T follicular helper cell (primary cell): ENCODE results near the gene PDLIM5.
A peak's percentile ranks its signal among the peaks of the same experiment; 100 is the strongest.
"Not testable (repeated sequence)": the region's sequence is repeated elsewhere in the genome, so short reads cannot be mapped to it uniquely, and the experiment has no call there.

Experiments used
- DNase-seq: peaks from one replicate; pipeline ENCODE4 v3.0.0-alpha.2; 2020; ENCODE audit warnings: low read depth

Gene PDLIM5

DNA sequence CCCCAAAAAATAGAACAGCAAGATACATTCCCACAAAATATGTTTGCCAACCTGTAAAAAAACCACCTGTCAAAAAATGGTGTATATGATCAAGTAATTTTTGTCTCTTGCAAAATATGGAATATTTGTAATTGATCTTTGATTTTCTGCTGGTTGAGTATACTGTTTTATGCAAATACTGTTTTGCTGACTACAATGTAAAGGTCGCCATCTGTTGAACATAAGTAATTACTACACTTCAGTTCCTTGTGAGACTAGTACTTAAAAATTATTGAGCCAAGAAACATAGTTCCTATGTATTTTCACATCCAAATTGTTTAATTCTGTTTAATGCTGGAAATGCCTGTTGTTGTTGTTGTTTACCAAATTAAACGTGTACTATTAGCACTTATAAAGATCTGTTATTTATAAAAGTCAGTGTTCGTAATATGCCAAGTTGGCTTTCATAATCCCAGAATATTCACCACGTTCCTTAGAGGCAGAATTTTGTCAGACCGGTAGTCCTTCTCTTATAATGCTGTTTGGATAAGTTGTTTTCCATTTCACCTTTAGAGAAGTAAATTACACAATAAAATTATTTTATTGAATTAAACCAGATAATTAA, 144.2 kb downstream of the PDLIM5 start:
- DNase-seq, result no peak

DNA sequence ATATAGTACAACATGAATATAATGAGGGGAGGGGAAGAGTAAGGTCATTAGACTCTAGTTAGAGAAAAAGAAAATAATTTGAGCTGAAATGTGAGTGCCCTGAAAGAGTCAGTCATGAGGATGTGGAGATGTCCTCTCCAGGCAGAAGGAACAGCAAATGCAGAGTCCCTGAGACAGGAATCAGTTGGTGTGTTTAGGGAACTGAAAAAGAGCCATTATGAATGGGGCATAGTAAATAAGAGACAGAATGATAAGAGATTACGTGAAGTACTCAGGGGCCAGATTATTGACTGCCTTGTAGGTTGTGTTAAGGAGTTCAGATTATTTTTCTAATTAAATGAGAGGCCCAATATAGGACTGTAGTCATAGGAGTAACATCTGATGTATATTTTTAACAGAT, 147.0 kb downstream of the PDLIM5 start:
- DNase-seq, result no peak

DNA sequence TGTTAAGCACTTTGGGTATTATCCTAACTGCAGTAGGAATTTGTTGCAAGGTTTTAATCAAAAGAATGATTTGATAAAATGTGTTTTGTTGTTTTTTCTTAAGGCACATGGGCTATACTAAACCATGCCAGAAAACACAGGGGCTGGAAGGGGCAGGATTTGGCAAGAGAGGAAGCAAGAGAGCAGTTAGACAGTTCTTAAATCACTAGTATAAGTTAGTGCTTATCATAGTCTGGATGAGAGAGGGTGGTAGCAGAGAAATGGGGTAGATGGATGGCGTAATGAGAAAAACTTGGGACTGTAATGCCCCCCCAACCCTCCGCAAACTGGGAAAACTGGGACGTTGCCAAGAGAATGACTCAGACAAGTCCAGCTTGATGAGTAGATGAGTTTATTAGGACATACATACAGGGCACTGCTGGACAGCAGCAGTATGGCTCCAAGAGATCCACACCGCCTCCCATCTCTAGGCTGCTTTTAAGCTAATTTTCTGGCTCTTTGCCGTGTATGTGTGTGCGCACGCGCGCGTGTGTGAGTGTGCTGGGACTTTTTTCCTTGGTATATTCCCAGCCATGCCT, 151.5 kb downstream of the PDLIM5 start:
- DNase-seq, result no peak

DNA sequence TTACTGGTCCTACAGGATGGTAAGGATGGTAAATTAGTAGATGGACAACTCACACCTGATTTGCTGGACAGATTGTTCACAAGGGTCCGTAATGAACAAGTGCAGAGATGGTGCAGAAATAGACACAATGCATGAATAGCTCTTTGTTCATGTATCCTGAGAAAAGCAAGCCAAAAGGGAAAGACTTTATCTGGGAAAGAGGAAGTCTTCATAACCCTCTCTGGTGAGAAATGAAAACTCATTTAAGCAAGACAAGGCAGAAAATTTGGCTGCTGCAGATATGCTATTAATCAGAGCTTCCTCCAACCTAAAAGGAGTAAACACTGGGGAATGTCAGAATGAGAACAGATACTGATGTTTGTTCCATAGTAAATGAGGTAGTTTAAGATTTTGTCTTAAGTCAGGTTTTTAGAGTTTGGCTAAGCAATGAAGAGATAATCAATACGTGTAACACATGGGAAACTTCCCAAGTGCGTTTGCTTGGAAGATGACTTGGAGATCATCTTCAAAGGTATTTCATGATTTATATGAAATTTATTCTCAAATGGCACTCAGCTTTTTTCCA, 153.6 kb downstream of the PDLIM5 start:
- DNase-seq, result no peak

DNA sequence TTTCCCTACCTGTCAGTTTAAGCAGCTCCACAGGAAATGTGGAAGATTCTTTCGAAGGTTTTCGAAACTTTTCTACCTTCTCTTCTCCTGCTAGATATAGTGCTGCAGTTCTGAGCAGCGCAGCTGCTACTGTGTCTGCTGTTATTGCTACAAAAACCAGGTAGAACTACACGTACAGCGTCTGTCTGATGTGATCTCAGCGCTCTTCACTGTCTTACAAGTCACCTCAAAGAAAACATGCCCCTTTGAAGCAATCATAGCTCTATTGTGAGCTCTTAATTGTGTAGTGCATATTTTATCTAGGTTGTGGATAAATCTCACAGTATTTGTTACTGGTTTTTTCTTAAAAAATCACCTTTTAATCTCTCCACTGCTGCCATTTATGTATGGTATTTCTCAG, 158.4 kb downstream of the PDLIM5 start:
- no peak for DNase-seq

DNA sequence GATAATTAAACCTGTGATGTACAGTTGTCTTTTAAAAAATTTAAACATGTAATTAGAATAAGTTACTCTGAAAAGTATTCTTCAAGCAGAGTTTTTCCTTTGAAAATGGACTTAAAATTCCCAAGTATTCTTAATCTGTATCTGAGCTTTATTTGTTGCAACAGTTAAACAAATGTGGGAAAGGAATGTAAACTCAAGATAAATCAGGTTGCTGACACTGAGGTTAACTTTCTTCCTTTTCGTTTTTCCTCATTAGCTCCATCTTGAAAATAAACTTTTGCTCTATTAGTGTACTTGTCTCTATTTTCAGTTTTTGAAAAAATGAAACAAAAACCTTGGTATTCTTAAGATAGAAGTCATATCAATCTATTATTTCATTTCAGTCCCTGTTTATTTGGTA, 161.5 kb downstream of the PDLIM5 start:
- DNase-seq, result no peak

DNA sequence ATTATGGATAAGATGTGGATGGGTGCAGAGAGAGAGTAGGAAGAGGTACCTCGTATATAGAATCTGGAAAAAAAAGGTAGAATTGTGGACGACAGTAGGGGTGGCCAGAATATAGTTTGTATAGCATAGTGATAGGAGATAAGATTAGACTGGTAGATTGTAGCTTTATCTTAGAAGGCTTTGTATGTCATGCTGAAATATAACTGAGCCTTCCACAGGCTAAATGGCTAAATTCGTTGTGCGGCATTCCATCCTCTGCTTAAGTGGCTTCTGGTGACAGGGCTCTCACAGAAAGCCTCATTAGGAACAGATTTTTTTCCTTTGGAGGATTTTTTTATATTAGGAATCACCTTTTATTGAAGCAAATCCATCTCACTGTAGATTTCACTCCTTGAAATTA, 163.7 kb downstream of the PDLIM5 start:
- DNase-seq, result no peak

DNA sequence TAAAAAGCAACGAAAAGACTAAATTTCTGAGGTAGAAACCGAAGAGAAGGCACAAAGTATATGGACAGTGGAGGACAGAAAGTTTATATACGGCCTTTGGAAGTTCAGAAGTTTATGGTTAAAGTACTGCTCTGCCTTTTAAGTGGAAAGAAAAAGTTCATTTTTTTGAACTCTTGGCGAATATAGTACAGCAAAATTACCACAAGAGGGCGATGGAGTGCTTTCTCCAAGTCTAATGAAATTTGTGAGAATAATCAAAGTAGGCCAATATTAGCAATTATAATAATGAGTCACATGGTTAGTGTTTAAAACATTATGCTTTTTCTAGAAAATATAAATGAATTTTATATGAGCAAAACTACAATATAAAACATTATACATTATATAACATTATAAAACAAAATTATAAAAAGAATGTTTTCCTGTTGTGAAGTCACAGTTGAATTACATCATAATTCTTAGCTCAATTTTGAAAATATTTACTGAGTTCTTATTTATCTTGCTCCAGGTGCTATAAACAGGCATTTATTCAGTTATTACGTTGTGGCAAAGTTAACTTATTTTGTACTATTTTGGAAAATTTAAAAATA, 169.8 kb downstream of the PDLIM5 start:
- DNase-seq, result peak; percentile 2

DNA sequence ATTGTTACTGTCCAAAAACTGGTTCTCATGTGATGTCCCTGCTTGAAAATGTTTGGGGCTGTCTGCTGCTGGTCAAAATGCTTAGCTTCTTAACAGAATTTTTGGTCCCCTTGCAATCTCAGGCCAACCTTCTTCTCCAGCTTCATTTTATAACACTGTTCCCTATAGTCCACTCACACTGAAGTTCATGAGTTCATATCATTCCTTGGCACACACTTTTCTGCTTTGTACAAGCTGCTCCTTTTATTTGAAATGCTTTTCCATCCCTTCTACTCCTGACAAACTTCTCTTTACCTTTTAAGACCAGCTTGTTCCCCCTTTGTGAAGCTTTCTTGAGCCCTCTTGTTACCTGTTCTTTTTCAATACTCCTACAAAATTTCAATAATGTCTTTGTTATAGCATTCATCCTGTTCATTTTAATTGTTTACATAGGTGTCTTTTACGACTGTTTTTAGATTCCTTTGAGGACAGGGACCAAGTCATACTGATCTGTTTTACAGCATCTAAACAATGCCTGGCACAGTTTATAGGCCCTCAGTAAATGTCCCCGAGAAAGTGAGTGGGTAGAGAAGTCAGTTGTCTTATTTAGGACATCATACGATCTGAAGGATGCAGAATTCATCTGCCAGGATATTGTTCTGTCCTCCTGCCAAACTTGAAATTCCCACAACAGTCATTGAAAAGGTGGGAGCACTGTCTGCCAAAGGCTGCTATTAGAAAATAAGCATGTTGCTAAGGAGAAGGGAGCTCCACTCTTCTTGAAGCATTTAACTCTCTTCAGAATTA, 171.6 kb downstream of the PDLIM5 start:
- no peak for DNase-seq

DNA sequence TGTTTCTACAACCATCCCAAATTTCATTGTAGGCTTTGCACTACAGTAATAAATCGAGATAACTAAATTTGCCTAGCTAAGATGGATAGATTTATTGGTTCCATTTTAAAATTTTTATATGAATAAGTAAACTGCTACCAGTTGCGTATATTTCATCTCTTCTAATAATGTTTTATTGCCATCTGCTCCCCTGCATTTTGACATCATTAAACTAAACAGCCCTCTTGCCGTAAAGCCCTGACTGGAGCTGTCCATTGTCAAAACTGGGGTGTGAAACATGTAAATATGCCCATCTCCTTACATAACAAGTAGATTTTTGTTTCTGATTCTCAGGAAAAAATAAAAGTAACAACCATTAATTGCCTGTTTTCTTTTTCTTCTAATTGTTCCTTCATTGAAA, 175.2 kb downstream of the PDLIM5 start:
- no peak for DNase-seq

DNA sequence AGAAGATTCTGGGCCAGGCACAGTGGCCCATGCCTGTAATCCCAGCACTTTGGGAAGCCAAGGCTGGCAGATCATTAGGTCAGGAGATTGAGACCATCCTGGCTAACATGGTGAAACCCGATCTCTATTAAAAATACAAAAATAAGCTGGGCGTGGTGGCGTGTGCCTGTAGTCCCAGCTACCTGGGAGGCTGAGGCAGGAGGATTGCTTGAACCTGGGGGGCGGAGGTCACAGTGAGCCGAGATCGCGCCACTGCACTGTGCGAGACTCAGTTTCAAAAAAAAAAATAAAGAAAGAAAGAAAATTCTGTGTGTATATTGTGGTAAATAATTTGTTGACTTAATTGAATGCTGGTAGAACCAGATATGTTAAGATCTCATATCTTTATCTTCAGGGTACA, 177.3 kb downstream of the PDLIM5 start:
- DNase-seq, result not testable (repeated sequence)

DNA sequence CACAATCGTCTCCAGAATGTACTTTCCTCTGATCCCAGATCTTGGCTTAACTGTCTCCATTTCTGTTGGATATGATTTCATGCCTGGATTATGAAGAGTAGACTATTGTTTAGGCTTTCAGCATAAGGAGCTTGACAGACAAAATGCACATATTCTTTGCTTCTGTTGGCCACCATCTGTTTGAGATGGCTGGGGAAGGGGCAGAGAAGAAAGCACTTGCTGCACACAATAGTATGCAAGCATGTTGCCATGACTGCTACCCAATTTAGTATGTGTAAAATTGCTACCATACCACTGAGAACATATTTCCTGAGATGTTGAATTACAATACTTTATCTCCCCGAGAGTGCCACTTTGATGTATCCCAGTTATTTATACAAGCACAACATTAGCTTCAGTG, 178.1 kb downstream of the PDLIM5 start:
- DNase-seq, result no peak

DNA sequence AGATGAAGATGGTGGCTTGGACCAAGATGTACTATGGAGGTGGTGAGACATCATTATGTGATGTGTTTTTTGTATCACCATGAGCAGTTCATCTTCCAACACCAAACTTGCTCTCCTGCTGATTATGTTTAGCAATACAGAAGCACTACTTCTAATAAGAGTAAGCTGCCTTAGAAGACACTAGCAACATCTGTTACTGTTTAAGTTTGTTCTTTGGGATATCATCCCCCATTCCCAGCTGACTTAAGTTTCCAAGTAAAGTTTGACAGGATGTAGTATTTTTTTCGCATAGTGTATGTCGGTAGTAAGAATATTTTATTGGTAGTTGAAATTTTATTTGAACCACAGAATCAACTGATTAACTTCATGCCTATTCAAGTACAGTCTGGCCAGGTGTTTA, 182.5 kb downstream of the PDLIM5 start:
- DNase-seq, result no peak

DNA sequence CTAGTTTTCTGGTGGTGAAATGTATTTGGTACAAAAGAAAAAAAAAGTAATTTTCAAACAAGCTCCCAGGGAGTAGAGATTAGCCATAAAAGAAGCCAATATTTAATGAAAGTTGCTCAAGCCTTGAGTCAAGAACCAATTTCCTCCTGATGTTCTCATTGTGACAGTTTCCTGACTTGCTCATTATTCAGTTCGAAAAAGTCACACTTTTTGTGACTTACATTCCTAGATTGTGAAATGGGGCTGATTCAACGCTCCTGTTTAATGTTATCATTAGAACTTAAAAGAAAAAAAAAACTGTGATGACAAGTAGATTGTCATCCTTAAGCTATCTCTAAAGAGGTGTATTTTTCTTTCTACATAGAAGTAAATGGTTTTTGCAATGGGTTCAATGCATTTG, 183.4 kb downstream of the PDLIM5 start:
- no peak for DNase-seq

DNA sequence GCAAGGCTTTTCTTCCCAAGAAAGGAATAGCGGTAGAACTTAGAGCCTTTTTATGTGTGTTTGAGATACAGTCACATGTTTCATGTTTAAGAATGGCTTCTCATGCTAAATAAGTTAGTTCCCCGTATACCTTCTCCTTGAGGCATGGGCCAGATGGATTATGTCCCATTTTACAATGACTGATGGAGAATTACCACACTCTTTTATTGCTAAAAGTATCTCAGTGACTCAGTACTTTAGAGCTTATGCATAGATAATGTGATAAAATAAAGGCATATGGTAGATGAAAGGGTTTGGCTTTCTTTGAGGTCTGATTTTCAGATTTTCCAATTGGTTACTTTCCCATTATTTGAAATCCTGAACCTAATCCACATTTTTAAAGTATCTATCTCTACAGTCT, 184.3 kb downstream of the PDLIM5 start:
- DNase-seq, result no peak

DNA sequence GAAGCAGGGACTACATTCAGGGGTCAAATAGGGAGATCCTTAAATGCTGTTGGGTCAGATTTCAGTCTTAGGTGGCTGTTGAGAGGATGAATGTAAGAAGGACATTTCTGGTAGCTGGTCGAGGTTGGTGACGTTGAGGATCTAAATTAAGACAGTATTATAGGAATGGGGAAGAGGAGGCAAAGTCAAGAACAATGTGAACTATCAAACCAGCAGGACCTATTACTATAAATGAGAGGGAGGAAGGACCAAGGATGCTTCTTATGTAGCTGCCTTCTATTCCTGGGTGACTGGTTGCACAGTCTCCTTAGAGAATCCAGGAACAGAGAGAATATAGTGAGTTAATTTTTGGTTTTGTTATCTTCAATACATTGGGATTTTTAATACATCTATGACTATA, 187.6 kb downstream of the PDLIM5 start:
- no peak for DNase-seq

DNA sequence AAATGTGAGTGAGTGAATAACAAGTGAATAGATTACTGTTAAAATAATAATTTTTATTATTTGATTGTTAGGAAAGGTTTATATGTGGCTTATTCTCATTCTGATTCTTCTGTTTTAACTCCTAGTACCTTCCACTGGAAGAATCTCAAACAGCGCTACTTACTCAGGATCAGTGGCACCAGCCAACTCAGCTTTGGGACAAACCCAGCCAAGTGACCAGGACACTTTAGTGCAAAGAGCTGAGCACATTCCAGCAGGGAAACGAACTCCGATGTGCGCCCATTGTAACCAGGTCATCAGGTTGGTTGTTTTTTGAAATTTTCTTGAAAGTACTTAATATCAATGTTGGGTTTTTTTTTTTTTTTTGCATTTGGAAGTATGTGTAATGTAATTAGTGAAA, 188.4 kb downstream of the PDLIM5 start:
- no peak for DNase-seq

DNA sequence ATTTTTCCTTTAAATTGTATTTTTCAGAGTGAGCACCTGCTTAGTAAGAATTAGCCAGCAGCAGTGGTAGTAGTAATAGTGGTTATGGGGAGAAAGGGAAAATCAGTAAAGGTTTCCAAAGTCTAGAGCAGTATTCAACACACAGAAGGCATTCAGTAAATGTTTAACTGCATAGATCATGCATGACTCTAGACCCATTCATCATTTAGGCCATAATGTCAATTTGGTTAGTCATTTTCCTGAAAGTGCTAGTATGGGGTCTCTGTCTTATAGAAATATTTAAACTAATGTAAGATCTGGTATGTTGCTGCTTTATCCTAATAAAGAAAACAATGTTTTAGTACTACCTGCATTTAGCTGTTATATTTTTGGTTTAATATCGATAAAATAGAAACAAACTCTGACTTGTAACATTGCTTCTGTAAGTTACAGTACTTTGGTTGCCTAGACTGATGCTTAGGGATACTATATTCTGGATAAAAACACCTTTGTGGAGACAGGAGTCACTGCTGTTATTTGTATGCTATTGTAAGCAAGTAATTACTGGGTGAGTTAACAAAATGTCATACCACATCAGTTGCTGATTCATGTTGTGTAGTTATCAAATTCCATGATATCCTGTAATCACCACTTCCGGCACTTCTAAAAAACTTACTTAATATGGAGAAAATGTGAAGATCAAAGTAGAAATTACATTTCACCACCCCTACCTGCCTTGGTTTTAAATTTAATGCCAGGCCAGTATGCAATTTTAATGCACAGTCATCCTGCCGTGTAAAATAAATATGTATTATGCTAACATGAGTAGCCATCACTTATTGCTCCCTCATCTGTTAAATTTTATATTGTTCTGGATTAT, 190.2 kb downstream of the PDLIM5 start:
- DNase-seq, result no peak

DNA sequence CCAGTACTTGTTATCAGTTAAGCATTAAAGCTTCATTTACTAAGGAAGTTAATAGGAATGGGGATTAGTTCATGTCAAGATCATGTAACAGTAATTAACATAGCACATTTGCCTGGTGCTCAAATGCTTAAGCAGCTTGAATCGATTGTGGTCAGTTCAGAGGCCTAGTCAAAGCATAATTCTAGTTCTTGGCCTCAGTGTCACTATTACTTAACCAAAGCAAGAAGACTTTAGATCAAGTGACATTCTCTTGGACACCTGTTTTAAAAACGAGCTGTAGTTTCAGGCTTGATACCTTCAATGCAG, 190.8 kb downstream of the PDLIM5 start:
- DNase-seq, result no peak

DNA sequence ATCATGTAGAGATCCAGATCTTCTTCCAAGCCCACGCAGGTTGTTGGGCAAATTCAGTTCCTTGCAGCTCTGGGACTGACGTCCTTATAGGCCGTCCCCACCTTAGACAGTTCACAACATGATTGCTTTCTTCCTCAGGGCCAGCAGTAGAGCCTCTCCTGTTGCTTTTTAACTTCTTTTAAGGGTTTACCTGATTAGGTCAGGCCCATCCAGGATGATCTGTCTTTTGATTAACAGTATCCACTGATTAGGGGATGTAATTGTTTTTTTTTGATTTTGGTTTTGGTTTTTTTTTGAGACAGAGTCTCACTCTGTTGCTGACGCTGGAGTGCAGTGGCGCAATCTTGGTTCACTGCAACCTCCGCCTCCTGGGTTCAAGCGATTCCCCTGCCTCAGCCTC, 197.0 kb downstream of the PDLIM5 start:
- no peak for DNase-seq

DNA sequence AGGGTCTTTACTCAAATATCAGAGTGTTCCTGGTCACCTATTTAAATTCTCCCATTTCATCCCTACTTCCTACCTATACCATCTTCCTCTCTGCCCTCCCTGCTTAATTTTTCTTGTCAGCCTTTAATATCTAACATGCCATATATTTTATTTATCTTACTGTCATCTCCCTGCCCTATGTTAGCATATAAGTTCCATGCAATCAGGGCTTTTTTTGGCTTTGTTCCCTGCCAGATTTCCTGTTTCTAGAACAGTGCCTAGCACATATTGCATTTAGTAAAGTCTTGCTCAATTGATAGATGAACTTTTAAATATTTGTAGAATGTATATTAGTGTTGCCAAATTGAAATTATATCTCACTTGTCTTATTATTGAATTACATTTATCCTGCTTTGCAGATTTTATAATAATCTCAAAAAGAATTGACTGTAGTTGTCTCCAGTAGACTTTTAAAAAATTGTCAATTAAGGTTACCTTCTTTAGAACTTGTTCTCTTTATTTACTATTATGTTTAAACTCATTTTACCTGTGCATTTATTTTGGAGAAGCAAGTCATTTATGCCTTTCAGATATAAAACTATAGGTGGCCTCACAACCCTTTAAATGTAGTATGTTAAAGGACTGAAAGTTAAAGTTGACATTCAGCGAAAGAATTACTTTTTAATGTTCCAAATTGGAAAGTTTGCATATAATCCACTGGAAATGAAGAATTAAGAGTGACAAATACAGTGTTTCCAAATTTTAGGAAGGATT, 197.8 kb downstream of the PDLIM5 start:
- DNase-seq, result no peak
